ENCODE measurements around the gene RAMP3. TPM values are rescaled to one million over a fixed set of nuclear protein-coding genes. Genes with fewer than 3 reads are reported as not detected.

RAMP3 gene
- total RNA-seq, 4 donors from 2014 or later: 31.9 to 66.5 (median 46.1) TPM

GRCh38 chr7:45223078-45223477 is 65.5 kb downstream of the RAMP3 start:
- no peak for TF ChIP-seq CTCF (IDR thresholded peaks at IDR 0.05)
- TF ChIP-seq POLR2A (IDR thresholded peaks at IDR 0.05): no peak
- no peak for TF ChIP-seq EP300 (IDR thresholded peaks at IDR 0.05)
- TF ChIP-seq POLR2AphosphoS5 (IDR thresholded peaks at IDR 0.05): no peak
- Histone ChIP-seq H3K36me3 (no peaks in the 10 kb centered on the region), H3K4me3 (no peak overlapping the region), H3K4me1 (no peaks in the 10 kb centered on the region), H3K9me3 (no peaks in the 10 kb centered on the region), H3K27ac (no peak overlapping the region), H3K27me3 (peaks cover 28% of the 10 kb centered on the region)
- ATAC-seq: no peak

- Histone ChIP-seq H3K4me3 (no peak overlapping the region), H3K9me3 (no peaks in the 10 kb centered on the region), H3K27ac (no peak overlapping the region), H3K27me3 (peaks cover 25% of the 10 kb centered on the region), H3K36me3 (no peaks in the 10 kb centered on the region), H3K4me1 (peaks cover 0 to 4% (median 0%) of the 10 kb centered on the region in 3 donors)
- ATAC-seq: no peak
- TF ChIP-seq EP300 (IDR thresholded peaks at IDR 0.05) (no peak), POLR2AphosphoS5 (IDR thresholded peaks at IDR 0.05) (no peak), POLR2A (IDR thresholded peaks at IDR 0.05) (no peak), CTCF (IDR thresholded peaks at IDR 0.05) (no peak)
- WGBS, 2 donors (ENCODE audit: low coverage in 1 of 2): 79 to 100% methylated on average over 1 to 2 of the region's 13 CpGs
Observed at GRCh38 chr7:45223728-45224630, 66.4 kb downstream of the RAMP3 start.

- Histone ChIP-seq H3K4me1 (peaks cover 0 to 7% (median 0%) of the 10 kb centered on the region in 3 donors), H3K9me3 (no peaks in the 10 kb centered on the region)
Observed at GRCh38 chr7:45224832-45225231, 67.2 kb downstream of the RAMP3 start.

GRCh38 chr7:45225311-45225947 is 67.8 kb downstream of the RAMP3 start:
- WGBS, 2 donors (ENCODE audit: low coverage in 1 of 2): 67 to 72% methylated on average over 4 to 9 of the region's 9 CpGs
- TF ChIP-seq CTCF (IDR thresholded peaks at IDR 0.05) (no peak), EP300 (IDR thresholded peaks at IDR 0.05) (no peak), POLR2AphosphoS5 (IDR thresholded peaks at IDR 0.05) (no peak), POLR2A (IDR thresholded peaks at IDR 0.05) (no peak)

More at GRCh38 chr7:45224832-45225231, 67.2 kb downstream of the RAMP3 start:
- no peak for ATAC-seq
- no peak overlapping the region for H3K27ac ChIP-seq
- TF ChIP-seq CTCF (IDR thresholded peaks at IDR 0.05) (no peak), POLR2AphosphoS5 (IDR thresholded peaks at IDR 0.05) (no peak), POLR2A (IDR thresholded peaks at IDR 0.05) (no peak), EP300 (IDR thresholded peaks at IDR 0.05) (no peak)
- peaks cover 25% of the 10 kb centered on the region for H3K27me3 ChIP-seq
- H3K36me3 ChIP-seq: no peaks in the 10 kb centered on the region
- H3K4me3 ChIP-seq: no peak overlapping the region
- 11% methylated on average over 3 of the region's 3 CpGs; no CpG with 5 or more reads in 1 of the 2 donors for WGBS, 2 donors (ENCODE audit: low coverage in 1 of 2)

More at GRCh38 chr7:45225311-45225947, 67.8 kb downstream of the RAMP3 start:
- Histone ChIP-seq H3K27ac (no peak overlapping the region), H3K4me3 (no peak overlapping the region), H3K27me3 (peaks cover 25% of the 10 kb centered on the region), H3K9me3 (no peaks in the 10 kb centered on the region), H3K4me1 (peaks cover 0 to 7% (median 0%) of the 10 kb centered on the region in 3 donors), H3K36me3 (no peaks in the 10 kb centered on the region)
- ATAC-seq: no peak

Data from gastroesophageal sphincter (tissue), 4 donors.